H9 (cell line): ENCODE measurements around the gene SEC24C. TPM values are rescaled to one million over a fixed set of nuclear protein-coding genes. Genes with fewer than 3 reads are reported as not detected.

Experiments
- DNase-seq: peaks from one replicate; pipeline ENCODE4 v3.0.0-alpha.2; 2017
- H2AFZ ChIP-seq: one replicate; pipeline ENCODE4 v1.6.1; 2013; ENCODE audit warnings: mild to moderate bottlenecking, low read length, control low read depth, moderate library complexity
- H2AK5ac ChIP-seq: 2 replicates; pipeline ENCODE4 v1.6.1; 2013; ENCODE audit warnings: low read length, control low read depth, mixed read lengths; ENCODE audit not compliant: insufficient read length
- H2BK120ac ChIP-seq: one replicate; pipeline ENCODE4 v1.6.1; 2013; ENCODE audit warnings: low read depth, mild to moderate bottlenecking, low read length, control low read depth, inconsistent platforms; ENCODE audit not compliant: poor library complexity, severe bottlenecking
- H2BK12ac ChIP-seq: 2 replicates; pipeline ENCODE4 v1.6.1; 2013; ENCODE audit warnings: low read length, control low read depth, mixed read lengths, low read depth; ENCODE audit not compliant: insufficient read length
- H2BK15ac ChIP-seq: 2 replicates; pipeline ENCODE4 v1.6.1; 2013; ENCODE audit warnings: low read depth, low read length, control low read depth
- H2BK20ac ChIP-seq: one replicate; pipeline ENCODE4 v1.6.1; 2013; ENCODE audit warnings: low read depth, mild to moderate bottlenecking, low read length, control low read depth, inconsistent platforms; ENCODE audit not compliant: poor library complexity, severe bottlenecking
- H2BK5ac ChIP-seq: 2 replicates; pipeline ENCODE4 v1.6.1; 2013; ENCODE audit warnings: low read length, control low read depth, mixed read lengths; ENCODE audit not compliant: insufficient read length
- H3K14ac ChIP-seq: 2 replicates; pipeline ENCODE4 v1.6.1; 2013; ENCODE audit warnings: low read length, control low read depth; ENCODE audit not compliant: insufficient read depth
- H3K18ac ChIP-seq: 2 replicates; pipeline ENCODE4 v1.6.1; 2013; ENCODE audit warnings: low read depth, mild to moderate bottlenecking, mixed read lengths, low read length, control low read depth; ENCODE audit not compliant: insufficient read length
- H3K23ac ChIP-seq: 2 replicates; pipeline ENCODE4 v1.6.1; 2013; ENCODE audit warnings: low read length, control low read depth, mixed read lengths, low read depth; ENCODE audit not compliant: insufficient read length
- H3K23me2 ChIP-seq: 2 replicates; pipeline ENCODE4 v1.6.1; 2013; ENCODE audit warnings: low read depth, mild to moderate bottlenecking, mixed read lengths, low read length, control low read depth; ENCODE audit not compliant: insufficient read length, poor library complexity, severe bottlenecking
- H3K27ac ChIP-seq: 2 replicates; pipeline ENCODE4 v1.5.1; 2013; ENCODE audit warnings: low read length, control low read depth, mixed read lengths, low read depth; ENCODE audit not compliant: insufficient read length
- H3K27me3 ChIP-seq: 2 replicates; pipeline ENCODE4 v1.6.1; 2013; ENCODE audit warnings: low read length, control low read depth, inconsistent platforms; ENCODE audit not compliant: insufficient read depth
- H3K4ac ChIP-seq: 2 replicates; pipeline ENCODE4 v1.6.1; 2013; ENCODE audit warnings: low read depth, mild to moderate bottlenecking, control low read depth, inconsistent platforms, low read length, moderate library complexity
- H3K4me1 ChIP-seq: 2 replicates; pipeline ENCODE4 v1.6.1; 2013; ENCODE audit warnings: low read length, control low read depth, inconsistent platforms; ENCODE audit not compliant: insufficient read depth
- H3K4me2 ChIP-seq: 2 replicates; pipeline ENCODE4 v1.6.1; 2013; ENCODE audit warnings: low read length, control low read depth, mixed read lengths; ENCODE audit not compliant: insufficient read length, insufficient read depth
- H3K56ac ChIP-seq: 2 replicates; pipeline ENCODE4 v1.6.1; 2013; ENCODE audit warnings: low read depth, mild to moderate bottlenecking, mixed read lengths, low read length, control low read depth; ENCODE audit not compliant: insufficient read length
- H3K79me1 ChIP-seq: 2 replicates; pipeline ENCODE4 v1.6.1; 2013; ENCODE audit warnings: low read depth, mild to moderate bottlenecking, moderate library complexity, low read length, control low read depth, inconsistent platforms; ENCODE audit not compliant: insufficient read depth, poor library complexity, severe bottlenecking
- H3K79me2 ChIP-seq: 2 replicates; pipeline ENCODE4 v1.6.1; 2013; ENCODE audit warnings: low read length, control low read depth, inconsistent platforms; ENCODE audit not compliant: insufficient read depth
- H3K9ac ChIP-seq: 2 replicates; pipeline ENCODE4 v1.6.1; 2013; ENCODE audit warnings: low read length, control low read depth, mixed read lengths; ENCODE audit not compliant: insufficient read length; ENCODE audit errors: extremely low read depth
- H3K9me3 ChIP-seq: one replicate; pipeline ENCODE4 v1.6.1; 2013; ENCODE audit warnings: low read depth, low read length, inconsistent platforms; ENCODE audit not compliant: control insufficient read depth
- H3T11ph ChIP-seq: one replicate; pipeline ENCODE4 v1.6.1; 2013; ENCODE audit warnings: mild to moderate bottlenecking, low read length, control low read depth, inconsistent platforms
- H4K20me1 ChIP-seq: one replicate; pipeline ENCODE4 v1.6.1; 2013; ENCODE audit not compliant: control insufficient read depth, insufficient read length, insufficient read depth
- H4K5ac ChIP-seq: 2 replicates; pipeline ENCODE4 v1.6.1; 2013; ENCODE audit warnings: low read depth, mild to moderate bottlenecking, mixed read lengths, low read length, control low read depth; ENCODE audit not compliant: insufficient read length
- H4K8ac ChIP-seq: replicated peaks from 2 replicates; pipeline ENCODE4 v1.6.1; 2013; ENCODE audit warnings: low read length, control low read depth, mixed read lengths, low read depth; ENCODE audit not compliant: insufficient read length
- H4K91ac ChIP-seq: 2 replicates; pipeline ENCODE4 v1.6.1; 2013; ENCODE audit warnings: low read depth, mild to moderate bottlenecking, moderate library complexity, mixed read lengths, low read length, control low read depth; ENCODE audit not compliant: insufficient read length
- H3K27ac Mint-ChIP-seq, 3 experiments: 2 replicates in 2 of 3; 3 replicates in 1 of 3; pipeline ENCODE4 v1.8.0; 2020 to 2021; ENCODE audit warnings: mixed read lengths in 3 of 3, mild to moderate bottlenecking in 1 of 3, moderate library complexity in 1 of 3
- H3K27me3 Mint-ChIP-seq: 2 replicates; pipeline ENCODE4 v1.8.0; 2021; ENCODE audit warnings: low read depth, mild to moderate bottlenecking, moderate library complexity, mixed read lengths
- H3K36me3 Mint-ChIP-seq, 3 experiments: 2 replicates in 2 of 3; 3 replicates in 1 of 3; pipeline ENCODE4 v1.8.0; 2020 to 2021; ENCODE audit warnings: low read depth in 3 of 3, mixed read lengths in 3 of 3; ENCODE audit not compliant: insufficient read depth in 1 of 3
- H3K4me1 Mint-ChIP-seq, 2 experiments: 2 replicates each; pipeline ENCODE4 v1.8.0; 2020; ENCODE audit warnings: mixed read lengths in 2 of 2
- H3K4me3 Mint-ChIP-seq, 2 experiments: 2 replicates in 1 of 2; 3 replicates in 1 of 2; pipeline ENCODE4 v1.8.0; 2020 to 2021; ENCODE audit warnings: mild to moderate bottlenecking in 2 of 2, mixed read lengths in 2 of 2, moderate library complexity in 1 of 2
- H3K9me3 Mint-ChIP-seq, 2 experiments: 2 replicates in 1 of 2; 3 replicates in 1 of 2; pipeline ENCODE4 v1.8.0; 2020; ENCODE audit warnings: mild to moderate bottlenecking in 2 of 2, mixed read lengths in 2 of 2, moderate library complexity in 1 of 2
- WGBS: extraction: QIAGEN DNeasy Blood & Tissue Kit; methylation state at CpG from one replicate; pipeline ENCODE4 v1.1.7; 2013; ENCODE audit warnings: missing lambda C conversion rate, low lambda C conversion rate, mixed read lengths; ENCODE audit not compliant: insufficient read length; ENCODE audit errors: extremely low coverage; 5-methylcytosine and 5-hydroxymethylcytosine counted together
- total RNA-seq: library from RNA; stranded (reverse); gene quantifications from 2 replicates; pipeline ENCODE4 v1.2.1, GENCODE V29; 2021
- TF ChIP-seq, protein P1 (sequence below): fragments of 200-600 bp; sonication (generic); conservative IDR thresholded peaks from 3 replicates; pipeline ENCODE4 v1.8.0; 2021; ENCODE audit warnings: antibody characterized with exemption, mild to moderate bottlenecking

SEC24C gene
- total RNA-seq, 1 experiment from 2014 or later: 62.4 TPM

DNA sequence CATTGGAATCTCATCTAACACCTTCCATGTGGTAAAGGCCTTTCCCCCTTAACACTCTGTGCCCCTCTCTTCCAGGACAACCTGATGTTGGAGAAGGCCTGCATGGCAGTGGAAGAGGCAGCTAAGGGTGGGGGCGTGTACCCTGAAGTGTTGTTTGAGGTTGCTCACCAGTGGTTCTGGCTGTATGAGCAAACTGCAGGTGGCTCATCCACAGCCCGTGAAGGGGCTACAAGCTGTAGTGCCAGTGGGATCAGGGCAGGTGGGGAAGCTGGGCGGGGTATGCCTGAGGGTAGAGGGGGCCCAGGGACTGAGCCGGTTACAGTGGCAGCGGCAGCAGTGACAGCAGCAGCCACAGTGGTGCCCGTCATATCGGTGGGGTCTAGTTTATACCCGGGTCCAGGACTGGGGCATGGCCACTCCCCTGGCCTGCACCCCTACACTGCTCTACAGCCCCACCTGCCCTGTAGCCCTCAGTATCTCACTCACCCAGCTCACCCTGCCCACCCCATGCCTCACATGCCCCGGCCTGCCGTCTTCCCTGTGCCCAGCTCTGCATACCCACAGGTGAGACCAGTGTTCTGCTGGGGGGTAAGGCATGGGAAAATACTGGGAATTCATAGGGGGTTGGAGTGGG lies 54.9 kb downstream of the SEC24C start:
- no peak overlapping the region for H3K4me3 Mint-ChIP-seq
- H2AK5ac ChIP-seq: no peak overlapping the region
- H3K9me3 ChIP-seq: no peaks in the 10 kb centered on the region
- H2BK20ac ChIP-seq: no peak overlapping the region
- no peaks in the 10 kb centered on the region for H3K4me1 Mint-ChIP-seq
- peaks cover 16 to 74% (median 52%) of the 10 kb centered on the region in 3 experiments; a peak in 6 of 7 replicates for H3K36me3 Mint-ChIP-seq
- no peak overlapping the region for H3K14ac ChIP-seq
- H3K56ac ChIP-seq: no peak overlapping the region
- TF ChIP-seq, protein P1, sequence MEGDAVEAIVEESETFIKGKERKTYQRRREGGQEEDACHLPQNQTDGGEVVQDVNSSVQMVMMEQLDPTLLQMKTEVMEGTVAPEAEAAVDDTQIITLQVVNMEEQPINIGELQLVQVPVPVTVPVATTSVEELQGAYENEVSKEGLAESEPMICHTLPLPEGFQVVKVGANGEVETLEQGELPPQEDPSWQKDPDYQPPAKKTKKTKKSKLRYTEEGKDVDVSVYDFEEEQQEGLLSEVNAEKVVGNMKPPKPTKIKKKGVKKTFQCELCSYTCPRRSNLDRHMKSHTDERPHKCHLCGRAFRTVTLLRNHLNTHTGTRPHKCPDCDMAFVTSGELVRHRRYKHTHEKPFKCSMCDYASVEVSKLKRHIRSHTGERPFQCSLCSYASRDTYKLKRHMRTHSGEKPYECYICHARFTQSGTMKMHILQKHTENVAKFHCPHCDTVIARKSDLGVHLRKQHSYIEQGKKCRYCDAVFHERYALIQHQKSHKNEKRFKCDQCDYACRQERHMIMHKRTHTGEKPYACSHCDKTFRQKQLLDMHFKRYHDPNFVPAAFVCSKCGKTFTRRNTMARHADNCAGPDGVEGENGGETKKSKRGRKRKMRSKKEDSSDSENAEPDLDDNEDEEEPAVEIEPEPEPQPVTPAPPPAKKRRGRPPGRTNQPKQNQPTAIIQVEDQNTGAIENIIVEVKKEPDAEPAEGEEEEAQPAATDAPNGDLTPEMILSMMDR: no peak
- H3K27ac ChIP-seq: no peak overlapping the region
- DNase-seq: no peak
- H3K27ac Mint-ChIP-seq: no peak overlapping the region
- H3T11ph ChIP-seq: no peak overlapping the region
- no peak overlapping the region for H3K4me2 ChIP-seq
- no peak overlapping the region for H4K5ac ChIP-seq
- no peak overlapping the region for H2BK15ac ChIP-seq
- no peaks in the 10 kb centered on the region for H4K20me1 ChIP-seq
- no peak overlapping the region for H2BK5ac ChIP-seq
- H3K23ac ChIP-seq: no peak overlapping the region
- H3K27me3 ChIP-seq: no peaks in the 10 kb centered on the region
- no CpG with 5 or more reads among the region's 10 CpGs for WGBS
- no peak overlapping the region for H2BK12ac ChIP-seq
- no peaks in the 10 kb centered on the region for H3K27me3 Mint-ChIP-seq
- no peak overlapping the region for H3K18ac ChIP-seq
- no peak overlapping the region for H4K91ac ChIP-seq
- no peak overlapping the region for H2BK120ac ChIP-seq
- no peaks in the 10 kb centered on the region for H3K79me1 ChIP-seq
- H3K9me3 Mint-ChIP-seq: no peaks in the 10 kb centered on the region
- H3K4ac ChIP-seq: no peak overlapping the region
- no peak overlapping the region for H3K9ac ChIP-seq
- no peaks in the 10 kb centered on the region for H3K4me1 ChIP-seq
- H2AFZ ChIP-seq: no peak overlapping the region
- no peak overlapping the region for H4K8ac ChIP-seq
- H3K79me2 ChIP-seq: no peaks in the 10 kb centered on the region
- H3K23me2 ChIP-seq: no peaks in the 10 kb centered on the region
